Measurements from ENCODE around the gene ETHE1.

GRCh38 chr19:43462785-43463380 is 64.1 kb downstream of the ETHE1 start:
- TF ChIP-seq CTCF (IDR thresholded peaks at IDR 0.05) (no peak), POLR2A (IDR thresholded peaks at IDR 0.05) (no peak)
